Measurements from ENCODE around the gene FBXO17.
"Not testable (repeated sequence)": the region's sequence is repeated elsewhere in the genome, so short reads cannot be mapped to it uniquely, and the experiment has no call there.

The FBXO17 gene

GRCh38 chr19:38974624-38975213 is 823 bp downstream of the FBXO17 start:
- Histone ChIP-seq H3K9me3 (ENCODE audit: low read length) (peaks cover 4% of the 10 kb centered on the region), H3K4me1 (ENCODE audit: insufficient read depth, low read length) (no peaks in the 10 kb centered on the region), H3K36me3 (ENCODE audit: insufficient read depth, low read length) (no peaks in the 10 kb centered on the region), H2AFZ (ENCODE audit: low read depth, low read length) (no peak overlapping the region), H3K4me3 (ENCODE audit: low read length) (peak overlapping the region; percentile 38), H3K27me3 (ENCODE audit: insufficient read depth, low read length) (peaks cover 25% of the 10 kb centered on the region)

DNA sequence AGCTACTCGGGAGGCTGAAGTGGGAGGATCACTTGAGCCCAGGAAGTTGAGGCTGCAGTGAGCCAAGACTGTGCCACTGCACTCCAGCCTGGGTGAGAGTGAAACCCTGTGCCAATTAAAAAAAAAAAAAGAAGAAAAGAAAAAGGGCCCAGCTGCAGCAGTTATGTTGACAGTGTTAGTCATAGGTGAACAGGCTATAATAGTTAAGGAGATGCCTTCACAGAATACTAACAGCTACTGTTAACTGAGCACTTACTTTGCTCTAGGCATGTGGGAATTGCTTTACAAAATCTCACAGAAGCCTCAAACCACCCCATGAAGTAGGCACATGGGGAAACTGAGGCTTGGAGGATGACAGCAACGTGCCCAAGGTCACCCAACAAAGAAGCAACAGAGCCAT is 3.9 kb downstream of the FBXO17 start:
- H3K4me3 ChIP-seq (ENCODE audit: low read length), result no peak overlapping the region
- H3K36me3 ChIP-seq (ENCODE audit: insufficient read depth, low read length), result no peaks in the 10 kb centered on the region
- H2AFZ ChIP-seq (ENCODE audit: low read depth, low read length), result no peak overlapping the region
- no peaks in the 10 kb centered on the region for H3K4me1 ChIP-seq (ENCODE audit: insufficient read depth, low read length)
- H3K9me3 ChIP-seq (ENCODE audit: low read length), result peaks cover 4% of the 10 kb centered on the region
- H3K27me3 ChIP-seq (ENCODE audit: insufficient read depth, low read length), result peaks cover 20% of the 10 kb centered on the region

DNA sequence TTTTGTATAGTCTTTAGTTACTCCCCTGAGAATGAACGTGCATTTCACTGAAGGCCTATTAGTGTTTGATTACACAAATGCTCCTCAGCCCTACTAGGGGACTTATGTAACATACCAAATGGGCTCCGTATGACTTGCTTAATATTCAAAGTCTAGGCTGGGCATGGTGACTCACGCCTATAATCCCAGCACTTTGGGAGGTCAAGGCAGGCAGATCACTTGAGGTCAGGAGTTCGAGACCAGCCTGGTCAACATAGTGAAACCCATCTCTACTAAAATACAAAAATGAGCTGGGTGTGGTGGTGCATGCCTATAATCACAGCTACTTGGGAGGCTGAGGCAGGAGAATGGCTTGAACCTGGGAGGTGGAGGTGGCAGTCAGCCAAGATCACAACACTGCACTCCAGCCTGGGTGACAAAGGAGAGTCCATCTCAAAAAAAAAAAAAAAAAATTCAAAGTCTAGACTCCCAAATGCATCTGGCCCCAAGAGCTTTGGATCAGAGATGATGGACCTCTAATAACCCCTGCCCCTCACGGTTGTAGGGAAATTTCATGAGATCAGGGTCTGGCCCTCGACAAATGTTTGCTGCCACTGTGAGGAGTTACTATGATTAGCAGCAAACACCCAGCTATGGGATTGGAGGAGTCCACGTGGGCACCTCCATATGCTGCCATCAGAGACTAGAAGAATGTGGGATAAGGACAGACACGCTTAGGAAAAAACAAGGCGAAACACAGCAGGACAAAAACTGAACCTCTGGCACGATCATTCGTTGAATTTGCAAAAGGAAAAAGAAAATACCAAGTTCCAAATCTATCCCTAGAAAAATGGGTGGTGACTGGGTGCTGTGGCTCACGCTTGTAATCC is 4.6 kb downstream of the FBXO17 start:
- Histone ChIP-seq H2AFZ (ENCODE audit: low read depth, low read length) (no peak overlapping the region), H3K4me3 (ENCODE audit: low read length) (no peak overlapping the region), H3K4me1 (ENCODE audit: insufficient read depth, low read length) (no peaks in the 10 kb centered on the region), H3K9me3 (ENCODE audit: low read length) (no peaks in the 10 kb centered on the region), H3K27me3 (ENCODE audit: insufficient read depth, low read length) (peaks cover 13% of the 10 kb centered on the region), H3K36me3 (ENCODE audit: insufficient read depth, low read length) (no peaks in the 10 kb centered on the region)

DNA sequence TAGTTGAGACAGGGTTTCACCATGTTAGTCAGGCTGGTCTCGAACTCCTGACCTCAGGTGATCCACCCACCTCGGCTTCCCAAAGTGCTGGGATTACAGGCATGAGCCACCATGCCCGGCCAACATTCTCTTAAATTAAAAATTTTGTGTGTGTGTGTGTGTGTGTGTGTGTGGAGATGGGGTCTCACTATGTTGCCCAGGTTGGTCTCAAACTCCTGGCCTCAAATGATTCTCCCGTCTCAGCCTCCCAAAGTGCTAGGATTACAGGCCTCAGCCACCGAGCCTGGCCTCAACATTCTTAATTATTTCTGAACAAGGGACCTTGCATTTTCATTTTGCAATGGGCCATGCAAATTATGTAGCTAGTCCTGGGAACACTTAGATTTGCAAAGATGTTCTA is 9.4 kb downstream of the FBXO17 start:
- not testable (repeated sequence) for H3K36me3 ChIP-seq (ENCODE audit: insufficient read depth, low read length); H3K4me1 ChIP-seq (ENCODE audit: insufficient read depth, low read length); H3K4me3 ChIP-seq (ENCODE audit: low read length); H2AFZ ChIP-seq (ENCODE audit: low read depth, low read length); H3K27me3 ChIP-seq (ENCODE audit: insufficient read depth, low read length); H3K9me3 ChIP-seq (ENCODE audit: low read length)

- H2AFZ ChIP-seq (ENCODE audit: low read depth, low read length), result no peak overlapping the region
- H3K4me1 ChIP-seq (ENCODE audit: insufficient read depth, low read length), result no peaks in the 10 kb centered on the region
- H3K9me3 ChIP-seq (ENCODE audit: low read length), result no peaks in the 10 kb centered on the region
- H3K27me3 ChIP-seq (ENCODE audit: insufficient read depth, low read length), result no peaks in the 10 kb centered on the region
- no peak overlapping the region for H3K4me3 ChIP-seq (ENCODE audit: low read length)
- H3K36me3 ChIP-seq (ENCODE audit: insufficient read depth, low read length), result no peaks in the 10 kb centered on the region
These were observed 10.8 kb downstream of the FBXO17 start for GRCh38 chr19:38964738-38965137.

- Histone ChIP-seq H3K9me3 (ENCODE audit: low read length) (no peaks in the 10 kb centered on the region), H3K4me3 (ENCODE audit: low read length) (no peak overlapping the region), H3K36me3 (ENCODE audit: insufficient read depth, low read length) (no peaks in the 10 kb centered on the region), H2AFZ (ENCODE audit: low read depth, low read length) (no peak overlapping the region), H3K27me3 (ENCODE audit: insufficient read depth, low read length) (no peaks in the 10 kb centered on the region), H3K4me1 (ENCODE audit: insufficient read depth, low read length) (no peaks in the 10 kb centered on the region)
These were observed 15.9 kb downstream of the FBXO17 start for GRCh38 chr19:38959618-38960017.

DNA sequence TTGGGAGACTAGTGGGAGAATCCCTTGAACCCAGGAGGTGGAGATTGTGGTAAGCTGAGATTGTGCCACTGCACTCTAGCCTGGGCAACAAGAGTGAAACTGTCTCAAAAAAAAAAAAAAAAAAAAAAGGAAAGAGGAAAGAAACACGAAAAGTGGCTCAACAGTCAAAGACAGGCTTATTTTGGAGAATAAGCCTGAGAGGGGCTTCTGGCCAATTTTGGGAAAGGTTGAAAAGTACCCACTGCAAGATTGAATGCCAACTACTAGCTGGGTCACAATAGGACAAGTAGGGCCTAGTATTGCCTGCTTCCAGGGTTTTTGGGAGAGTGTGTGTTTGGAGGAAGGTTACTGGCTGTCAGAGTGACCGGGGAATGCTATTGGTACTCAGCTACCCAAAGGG is 17.2 kb downstream of the FBXO17 start:
- no peaks in the 10 kb centered on the region for H3K9me3 ChIP-seq (ENCODE audit: low read length)
- no peak overlapping the region for H3K4me3 ChIP-seq (ENCODE audit: low read length)
- no peak overlapping the region for H2AFZ ChIP-seq (ENCODE audit: low read depth, low read length)
- H3K36me3 ChIP-seq (ENCODE audit: insufficient read depth, low read length), result no peaks in the 10 kb centered on the region
- no peaks in the 10 kb centered on the region for H3K4me1 ChIP-seq (ENCODE audit: insufficient read depth, low read length)
- no peaks in the 10 kb centered on the region for H3K27me3 ChIP-seq (ENCODE audit: insufficient read depth, low read length)

DNA sequence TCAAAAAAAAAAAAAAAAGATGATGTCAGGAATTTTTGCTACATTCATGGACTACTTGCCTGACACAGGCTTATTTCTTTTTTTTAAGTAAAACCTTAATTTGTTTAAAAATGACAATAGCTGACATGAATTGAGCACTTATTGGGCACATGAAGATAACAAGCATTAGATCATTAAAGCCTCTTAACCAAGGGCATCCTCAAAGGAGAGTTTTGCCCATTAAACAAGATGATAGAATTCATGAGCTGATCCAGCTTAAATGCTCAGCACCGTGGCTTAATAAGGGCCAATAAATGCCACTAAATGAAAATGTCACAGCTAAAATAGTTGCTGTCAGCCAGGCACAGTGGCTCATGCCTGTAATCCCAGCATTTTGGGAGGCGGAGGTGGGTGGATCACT is 19.3 kb downstream of the FBXO17 start:
- Histone ChIP-seq H3K4me1 (ENCODE audit: insufficient read depth, low read length) (no peaks in the 10 kb centered on the region), H3K36me3 (ENCODE audit: insufficient read depth, low read length) (no peaks in the 10 kb centered on the region), H3K4me3 (ENCODE audit: low read length) (no peak overlapping the region), H3K9me3 (ENCODE audit: low read length) (no peaks in the 10 kb centered on the region), H2AFZ (ENCODE audit: low read depth, low read length) (no peak overlapping the region), H3K27me3 (ENCODE audit: insufficient read depth, low read length) (no peaks in the 10 kb centered on the region)

DNA sequence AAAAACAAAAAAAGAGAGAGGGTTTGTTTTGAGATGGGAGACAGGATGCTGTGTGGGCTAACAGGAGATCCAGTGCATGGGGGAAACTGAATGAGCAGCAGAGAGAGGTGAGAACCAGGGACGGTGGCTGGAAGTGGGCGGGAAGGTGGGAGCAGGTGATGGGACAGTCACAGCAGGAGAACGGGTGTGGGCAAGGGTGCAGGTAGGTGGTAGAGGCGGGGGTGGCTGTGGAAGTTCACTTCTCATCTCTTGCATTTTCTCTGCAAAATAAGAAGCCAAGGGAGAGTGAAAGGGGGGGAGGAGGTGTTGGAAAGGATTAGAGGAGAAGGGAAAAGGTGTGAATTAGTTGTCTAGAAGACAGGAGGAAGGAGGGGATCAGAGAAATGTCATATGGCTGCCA is 21.9 kb downstream of the FBXO17 start:
- no peaks in the 10 kb centered on the region for H3K36me3 ChIP-seq (ENCODE audit: insufficient read depth, low read length)
- H3K4me1 ChIP-seq (ENCODE audit: insufficient read depth, low read length), result no peaks in the 10 kb centered on the region
- H3K27me3 ChIP-seq (ENCODE audit: insufficient read depth, low read length), result no peaks in the 10 kb centered on the region
- H3K4me3 ChIP-seq (ENCODE audit: low read length), result no peak overlapping the region
- H3K9me3 ChIP-seq (ENCODE audit: low read length), result no peaks in the 10 kb centered on the region
- H2AFZ ChIP-seq (ENCODE audit: low read depth, low read length), result no peak overlapping the region

DNA sequence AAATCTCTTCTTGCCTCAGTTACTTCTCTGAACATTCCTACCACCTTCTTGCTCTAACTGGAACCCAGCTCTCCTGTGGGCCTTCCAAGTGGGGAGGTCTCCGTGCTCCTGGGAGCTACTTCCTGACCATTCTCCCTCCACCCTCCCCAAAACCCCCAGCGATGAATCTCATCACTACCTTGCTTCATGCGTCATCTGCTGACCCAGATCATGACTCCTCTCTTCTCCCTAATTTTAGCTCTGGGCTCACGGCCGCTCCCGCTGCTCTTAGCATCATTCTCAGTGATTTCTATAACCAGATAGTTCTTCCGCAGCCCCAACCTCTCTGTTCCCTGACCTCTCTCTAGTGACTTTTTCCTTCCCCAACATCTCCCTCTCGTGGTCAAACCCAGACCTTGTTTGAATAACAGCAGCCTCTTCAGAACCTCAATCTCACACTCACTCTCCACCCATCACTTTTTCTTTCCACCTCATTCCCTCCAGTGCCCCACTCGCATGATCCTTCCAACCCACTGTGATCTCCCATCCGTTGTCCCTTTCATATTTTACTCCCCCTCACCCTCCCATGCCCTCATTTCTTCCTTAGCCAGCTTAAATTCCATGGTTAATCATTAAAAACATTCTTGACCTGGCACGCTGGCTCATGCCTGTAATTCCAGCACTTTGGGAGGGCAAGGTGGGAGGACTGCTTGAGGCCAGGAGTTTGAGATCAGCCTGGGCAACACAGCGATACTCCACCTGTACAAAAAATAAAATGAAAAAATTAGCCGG is 23.0 kb downstream of the FBXO17 start:
- H3K9me3 ChIP-seq (ENCODE audit: low read length), result no peaks in the 10 kb centered on the region
- H3K4me3 ChIP-seq (ENCODE audit: low read length), result no peak overlapping the region
- H3K4me1 ChIP-seq (ENCODE audit: insufficient read depth, low read length), result no peaks in the 10 kb centered on the region
- no peaks in the 10 kb centered on the region for H3K36me3 ChIP-seq (ENCODE audit: insufficient read depth, low read length)
- H3K27me3 ChIP-seq (ENCODE audit: insufficient read depth, low read length), result no peaks in the 10 kb centered on the region
- no peak overlapping the region for H2AFZ ChIP-seq (ENCODE audit: low read depth, low read length)

- H3K4me3 ChIP-seq (ENCODE audit: low read length), result no peak overlapping the region
- peaks cover 2% of the 10 kb centered on the region for H3K27me3 ChIP-seq (ENCODE audit: insufficient read depth, low read length)
- no peaks in the 10 kb centered on the region for H3K4me1 ChIP-seq (ENCODE audit: insufficient read depth, low read length)
- H2AFZ ChIP-seq (ENCODE audit: low read depth, low read length), result no peak overlapping the region
- H3K9me3 ChIP-seq (ENCODE audit: low read length), result no peaks in the 10 kb centered on the region
- no peaks in the 10 kb centered on the region for H3K36me3 ChIP-seq (ENCODE audit: insufficient read depth, low read length)
These were observed 24.4 kb downstream of the FBXO17 start for GRCh38 chr19:38951187-38951586.

GRCh38 chr19:38949580-38950367 is 25.8 kb downstream of the FBXO17 start:
- Histone ChIP-seq H3K27me3 (ENCODE audit: insufficient read depth, low read length) (peaks cover 2% of the 10 kb centered on the region), H3K4me1 (ENCODE audit: insufficient read depth, low read length) (no peaks in the 10 kb centered on the region), H2AFZ (ENCODE audit: low read depth, low read length) (peak overlapping the region; percentile 57), H3K4me3 (ENCODE audit: low read length) (peak overlapping the region; percentile 40), H3K9me3 (ENCODE audit: low read length) (no peaks in the 10 kb centered on the region), H3K36me3 (ENCODE audit: insufficient read depth, low read length) (no peaks in the 10 kb centered on the region)
